ENCODE results near the gene CLN6. TPM values are rescaled to one million over a fixed set of nuclear protein-coding genes. Genes with fewer than 3 reads are reported as not detected.

The CLN6 gene
- total RNA-seq, 5 donors from 2014 or later (not counting 1 experiment from before 2014, with no cell fraction given): 15.4 to 24.0 (median 17.9) TPM

DNA sequence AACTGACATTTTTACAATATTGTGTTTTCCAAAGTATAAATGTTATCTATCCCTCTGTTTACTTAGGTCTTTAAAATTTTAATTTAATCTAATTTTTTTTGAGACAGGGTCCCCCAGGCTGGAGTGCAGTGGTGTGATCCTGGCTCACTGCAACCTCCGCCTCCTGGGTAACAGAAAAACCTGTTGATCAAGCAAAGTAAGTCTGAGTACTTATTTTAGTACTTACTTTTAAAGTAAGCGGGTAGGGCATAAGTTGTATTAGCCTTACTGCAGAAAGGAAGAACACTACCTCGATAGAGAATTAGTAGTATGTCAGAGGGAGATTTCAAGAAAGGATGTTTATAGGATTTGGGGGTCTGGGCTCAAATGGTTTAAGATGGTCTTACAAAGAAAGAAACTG is 36.1 kb upstream of the CLN6 start:
- Histone ChIP-seq H3K4me3 (ENCODE audit: control insufficient read depth in 1 of 2, extremely low read depth in 1 of 2, low read length in 1 of 2) (no peak overlapping the region), H3K9me3 (no peaks in the 10 kb centered on the region), H3K4me1 (ENCODE audit: control insufficient read depth in 1 of 2, extremely low read depth in 1 of 2, insufficient read depth in 2 of 2, low read length in 2 of 2) (no peaks in the 10 kb centered on the region), H3K36me3 (ENCODE audit: control insufficient read depth in 2 of 2, extremely low read depth in 1 of 2, insufficient read depth in 1 of 2, low read length in 1 of 2) (no peaks in the 10 kb centered on the region), H3K27me3 (replicated peaks in 1 of 2; ENCODE audit: control insufficient read depth in 2 of 2, extremely low read depth in 1 of 2, insufficient read depth in 2 of 2, low read length in 1 of 2) (peaks cover 2 to 5% of the 10 kb centered on the region in 2 experiments), H3K27ac (ENCODE audit: low read length) (no peak overlapping the region)
- Mint-ChIP-seq H3K27me3 (peaks cover 14 to 16% of the 10 kb centered on the region in 2 donors), H3K36me3 (no peaks in the 10 kb centered on the region), H3K27ac (no peak overlapping the region), H3K4me3 (no peak overlapping the region), H3K4me1 (no peaks in the 10 kb centered on the region), H3K9me3 (no peaks in the 10 kb centered on the region)
- DNase-seq (no peak), ATAC-seq (replicated peaks in 1 of 4) (no peak)
- ChIA-PET CTCF (no interaction called here), POLR2A (interaction anchor here in 1 of 2 donors (0.6 kb wide), 1 partner anchor 17 kb away, joined by 5 read pairs; no protein-coding TSS in a partner anchor)
- WGBS (ENCODE audit: insufficient coverage): 85% methylated on average over 2 of the region's 3 CpGs

- no peaks in the 10 kb centered on the region for H3K9me3 Mint-ChIP-seq
- H3K4me1 ChIP-seq (ENCODE audit: control insufficient read depth in 1 of 2, extremely low read depth in 1 of 2, insufficient read depth in 2 of 2, low read length in 2 of 2): no peaks in the 10 kb centered on the region
- WGBS (ENCODE audit: insufficient coverage): no CpG with 5 or more reads among the region's 4 CpGs
- H3K4me3 ChIP-seq (ENCODE audit: control insufficient read depth in 1 of 2, extremely low read depth in 1 of 2, low read length in 1 of 2): no peak overlapping the region
- no peak overlapping the region for H3K27ac Mint-ChIP-seq
- CTCF ChIA-PET: no interaction called here
- POLR2A ChIA-PET: no interaction called here
- ATAC-seq (replicated peaks in 1 of 4) (no peak), DNase-seq (no peak)
- no peaks in the 10 kb centered on the region for H3K4me1 Mint-ChIP-seq
- no peaks in the 10 kb centered on the region for H3K36me3 Mint-ChIP-seq
- H3K27ac ChIP-seq (ENCODE audit: low read length): no peak overlapping the region
- peaks cover 2 to 6% of the 10 kb centered on the region in 2 experiments for H3K27me3 ChIP-seq (replicated peaks in 1 of 2; ENCODE audit: control insufficient read depth in 2 of 2, extremely low read depth in 1 of 2, insufficient read depth in 2 of 2, low read length in 1 of 2)
- H3K27me3 Mint-ChIP-seq: peaks cover 14 to 16% of the 10 kb centered on the region in 2 donors
- H3K9me3 ChIP-seq: no peaks in the 10 kb centered on the region
- H3K4me3 Mint-ChIP-seq: no peak overlapping the region
- no peaks in the 10 kb centered on the region for H3K36me3 ChIP-seq (ENCODE audit: control insufficient read depth in 2 of 2, extremely low read depth in 1 of 2, insufficient read depth in 1 of 2, low read length in 1 of 2)
Observed at GRCh38 chr15:68265081-68265480, 35.6 kb upstream of the CLN6 start.

DNA sequence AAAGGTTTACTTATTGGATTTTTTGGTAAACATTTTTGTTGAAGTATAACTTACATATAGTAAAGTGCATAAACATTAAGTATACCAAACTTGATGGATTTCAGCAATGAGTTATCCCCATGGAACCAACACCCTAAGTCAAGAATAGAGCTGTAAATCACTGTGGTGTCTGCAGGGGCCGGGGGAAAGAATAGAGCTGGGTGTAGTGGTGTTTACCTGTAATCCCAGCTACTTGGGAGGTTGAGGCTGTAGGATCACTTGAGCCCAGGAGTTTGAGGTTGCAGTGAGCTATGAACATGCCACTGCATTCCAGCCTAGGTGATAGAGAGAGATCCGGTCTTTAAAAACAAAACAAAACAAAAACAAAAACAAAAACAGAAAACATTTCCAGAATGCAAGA is 34.8 kb upstream of the CLN6 start:
- POLR2A ChIA-PET: no interaction called here
- no CpG with 5 or more reads among the region's 2 CpGs for WGBS (ENCODE audit: insufficient coverage)
- no peaks in the 10 kb centered on the region for H3K36me3 ChIP-seq (ENCODE audit: control insufficient read depth in 2 of 2, extremely low read depth in 1 of 2, insufficient read depth in 1 of 2, low read length in 1 of 2)
- peaks cover 2% of the 10 kb centered on the region in 2 experiments for H3K4me1 ChIP-seq (ENCODE audit: control insufficient read depth in 1 of 2, extremely low read depth in 1 of 2, insufficient read depth in 2 of 2, low read length in 2 of 2)
- ATAC-seq (replicated peaks in 1 of 4) (no peak), DNase-seq (no peak)
- no peak overlapping the region for H3K4me3 Mint-ChIP-seq
- no peaks in the 10 kb centered on the region for H3K9me3 ChIP-seq
- H3K4me3 ChIP-seq (ENCODE audit: control insufficient read depth in 1 of 2, extremely low read depth in 1 of 2, low read length in 1 of 2): no peak overlapping the region
- H3K9me3 Mint-ChIP-seq: no peaks in the 10 kb centered on the region
- H3K4me1 Mint-ChIP-seq: peaks cover 1 to 6% (median 4%) of the 10 kb centered on the region in 3 donors
- peaks cover 14 to 16% of the 10 kb centered on the region in 2 donors for H3K27me3 Mint-ChIP-seq
- CTCF ChIA-PET: interaction anchor here (0.6 to 0.8 kb wide), 2 partner anchors 14 to 16 kb away, joined by 3 to 4 read pairs; no protein-coding TSS in a partner anchor
- peaks cover 2 to 7% of the 10 kb centered on the region in 2 experiments for H3K27me3 ChIP-seq (replicated peaks in 1 of 2; ENCODE audit: control insufficient read depth in 2 of 2, extremely low read depth in 1 of 2, insufficient read depth in 2 of 2, low read length in 1 of 2)
- H3K27ac Mint-ChIP-seq: no peak overlapping the region
- no peak overlapping the region for H3K27ac ChIP-seq (ENCODE audit: low read length)
- H3K36me3 Mint-ChIP-seq: no peaks in the 10 kb centered on the region

- Mint-ChIP-seq H3K36me3 (no peaks in the 10 kb centered on the region), H3K4me3 (no peak overlapping the region), H3K4me1 (peaks cover 6 to 12% (median 9%) of the 10 kb centered on the region in 3 donors), H3K27ac (no peak overlapping the region), H3K27me3 (peaks cover 14 to 16% of the 10 kb centered on the region in 2 donors), H3K9me3 (no peaks in the 10 kb centered on the region)
- peaks cover 4 to 7% of the 10 kb centered on the region in 2 experiments for H3K4me1 ChIP-seq (ENCODE audit: control insufficient read depth in 1 of 2, extremely low read depth in 1 of 2, insufficient read depth in 2 of 2, low read length in 2 of 2)
- no peak overlapping the region for H3K4me3 ChIP-seq (ENCODE audit: control insufficient read depth in 1 of 2, extremely low read depth in 1 of 2, low read length in 1 of 2)
- WGBS (ENCODE audit: insufficient coverage): no CpG with 5 or more reads among the region's 5 CpGs
- POLR2A ChIA-PET: no interaction called here
- CTCF ChIA-PET: interaction anchor here in 1 of 2 donors (1.0 kb wide), 1 partner anchor 18 kb away, joined by 3 read pairs; no protein-coding TSS in a partner anchor
- ATAC-seq (replicated peaks in 1 of 4) (no peak), DNase-seq (no peak)
- peaks cover 2 to 7% of the 10 kb centered on the region in 2 experiments for H3K27me3 ChIP-seq (replicated peaks in 1 of 2; ENCODE audit: control insufficient read depth in 2 of 2, extremely low read depth in 1 of 2, insufficient read depth in 2 of 2, low read length in 1 of 2)
- no peaks in the 10 kb centered on the region for H3K36me3 ChIP-seq (ENCODE audit: control insufficient read depth in 2 of 2, extremely low read depth in 1 of 2, insufficient read depth in 1 of 2, low read length in 1 of 2)
- H3K27ac ChIP-seq (ENCODE audit: low read length): no peak overlapping the region
- H3K9me3 ChIP-seq: no peaks in the 10 kb centered on the region
Observed at GRCh38 chr15:68262514-68263356, 33.2 kb upstream of the CLN6 start.

GRCh38 chr15:68261980-68262379 is 32.5 kb upstream of the CLN6 start:
- Histone ChIP-seq H3K27ac (ENCODE audit: low read length) (no peak overlapping the region), H3K27me3 (replicated peaks in 1 of 2; ENCODE audit: control insufficient read depth in 2 of 2, extremely low read depth in 1 of 2, insufficient read depth in 2 of 2, low read length in 1 of 2) (peaks cover 0 to 5% of the 10 kb centered on the region in 2 experiments), H3K4me1 (ENCODE audit: control insufficient read depth in 1 of 2, extremely low read depth in 1 of 2, insufficient read depth in 2 of 2, low read length in 2 of 2) (peaks cover 4 to 12% of the 10 kb centered on the region in 2 experiments), H3K9me3 (no peaks in the 10 kb centered on the region), H3K4me3 (ENCODE audit: control insufficient read depth in 1 of 2, extremely low read depth in 1 of 2, low read length in 1 of 2) (no peak overlapping the region), H3K36me3 (ENCODE audit: control insufficient read depth in 2 of 2, extremely low read depth in 1 of 2, insufficient read depth in 1 of 2, low read length in 1 of 2) (no peaks in the 10 kb centered on the region)
- ATAC-seq (replicated peaks in 1 of 4): no peak
- no peak for DNase-seq
- ChIA-PET POLR2A (no interaction called here), CTCF (interaction anchor here in 1 of 2 donors (0.7 to 1.0 kb wide), 2 partner anchors 19 to 818 kb away, joined by 3 read pairs; no protein-coding TSS in a partner anchor)
- no peak overlapping the region for H3K27ac Mint-ChIP-seq
- peaks cover 6 to 12% (median 12%) of the 10 kb centered on the region in 3 donors for H3K4me1 Mint-ChIP-seq
- H3K27me3 Mint-ChIP-seq: peaks cover 14 to 16% of the 10 kb centered on the region in 2 donors
- H3K9me3 Mint-ChIP-seq: no peaks in the 10 kb centered on the region
- WGBS (ENCODE audit: insufficient coverage): no CpG with 5 or more reads among the region's 3 CpGs
- H3K36me3 Mint-ChIP-seq: no peaks in the 10 kb centered on the region
- no peak overlapping the region for H3K4me3 Mint-ChIP-seq

- Histone ChIP-seq H3K27me3 (replicated peaks in 1 of 2; ENCODE audit: control insufficient read depth in 2 of 2, extremely low read depth in 1 of 2, insufficient read depth in 2 of 2, low read length in 1 of 2) (peaks cover 0 to 12% of the 10 kb centered on the region in 2 experiments), H3K9me3 (no peaks in the 10 kb centered on the region), H3K4me1 (ENCODE audit: control insufficient read depth in 1 of 2, extremely low read depth in 1 of 2, insufficient read depth in 2 of 2, low read length in 2 of 2) (peaks cover 4 to 20% of the 10 kb centered on the region in 2 experiments), H3K4me3 (ENCODE audit: control insufficient read depth in 1 of 2, extremely low read depth in 1 of 2, low read length in 1 of 2) (no peak overlapping the region), H3K27ac (ENCODE audit: low read length) (no peak overlapping the region), H3K36me3 (ENCODE audit: control insufficient read depth in 2 of 2, extremely low read depth in 1 of 2, insufficient read depth in 1 of 2, low read length in 1 of 2) (no peaks in the 10 kb centered on the region)
- no peaks in the 10 kb centered on the region for H3K36me3 Mint-ChIP-seq
- H3K27ac Mint-ChIP-seq: no peak overlapping the region
- ATAC-seq (replicated peaks in 1 of 4) (no peak), DNase-seq (no peak)
- CTCF ChIA-PET: no interaction called here
- peaks cover 9 to 14% (median 12%) of the 10 kb centered on the region in 3 donors for H3K4me1 Mint-ChIP-seq
- H3K9me3 Mint-ChIP-seq: no peaks in the 10 kb centered on the region
- no peak overlapping the region for H3K4me3 Mint-ChIP-seq
- WGBS (ENCODE audit: insufficient coverage): no CpG with 5 or more reads among the region's 3 CpGs
- POLR2A ChIA-PET: no interaction called here
- peaks cover 14 to 16% of the 10 kb centered on the region in 2 donors for H3K27me3 Mint-ChIP-seq
Observed at GRCh38 chr15:68261241-68261640, 31.7 kb upstream of the CLN6 start.
